ENCODE results near the gene DCLK1.

DCLK1 gene

GRCh38 chr13:35891507-35892441, 239.4 kb downstream of the DCLK1 start:
- no peak for DNase-seq

GRCh38 chr13:35889560-35889959, 241.6 kb downstream of the DCLK1 start:
- no peak for DNase-seq

GRCh38 chr13:35888981-35889380, 242.2 kb downstream of the DCLK1 start:
- no peak for DNase-seq

- peak; percentile 82 for DNase-seq
Measured at GRCh38 chr13:35888457-35888883, 242.7 kb downstream of the DCLK1 start.

DNA sequence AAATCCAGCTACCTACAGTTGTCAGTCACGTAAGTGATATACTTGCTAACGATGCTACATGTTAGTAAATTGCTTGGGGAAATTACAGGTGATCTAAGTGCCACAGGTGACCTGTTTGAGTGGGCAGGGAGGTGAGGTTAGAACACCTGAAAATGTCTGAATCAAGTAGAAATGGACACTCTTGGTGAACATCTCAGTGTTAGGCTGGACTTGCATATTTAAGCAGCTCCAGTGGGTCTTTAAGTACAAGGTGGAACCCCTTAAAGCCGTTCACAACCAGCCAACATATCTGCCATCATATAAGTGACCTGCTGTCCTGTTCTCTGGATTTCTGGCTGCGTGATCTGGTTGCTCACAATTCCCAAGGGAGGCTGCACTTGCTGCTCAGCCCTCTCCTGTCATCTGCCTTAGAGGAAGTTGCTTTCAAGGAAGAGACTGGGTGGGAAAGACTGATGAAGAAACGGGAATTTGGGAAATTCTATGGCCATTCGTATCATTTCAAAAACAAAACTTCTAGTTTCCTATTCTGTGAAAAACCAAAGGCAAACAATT, 244.0 kb downstream of the DCLK1 start:
- DNase-seq = no peak

DNA sequence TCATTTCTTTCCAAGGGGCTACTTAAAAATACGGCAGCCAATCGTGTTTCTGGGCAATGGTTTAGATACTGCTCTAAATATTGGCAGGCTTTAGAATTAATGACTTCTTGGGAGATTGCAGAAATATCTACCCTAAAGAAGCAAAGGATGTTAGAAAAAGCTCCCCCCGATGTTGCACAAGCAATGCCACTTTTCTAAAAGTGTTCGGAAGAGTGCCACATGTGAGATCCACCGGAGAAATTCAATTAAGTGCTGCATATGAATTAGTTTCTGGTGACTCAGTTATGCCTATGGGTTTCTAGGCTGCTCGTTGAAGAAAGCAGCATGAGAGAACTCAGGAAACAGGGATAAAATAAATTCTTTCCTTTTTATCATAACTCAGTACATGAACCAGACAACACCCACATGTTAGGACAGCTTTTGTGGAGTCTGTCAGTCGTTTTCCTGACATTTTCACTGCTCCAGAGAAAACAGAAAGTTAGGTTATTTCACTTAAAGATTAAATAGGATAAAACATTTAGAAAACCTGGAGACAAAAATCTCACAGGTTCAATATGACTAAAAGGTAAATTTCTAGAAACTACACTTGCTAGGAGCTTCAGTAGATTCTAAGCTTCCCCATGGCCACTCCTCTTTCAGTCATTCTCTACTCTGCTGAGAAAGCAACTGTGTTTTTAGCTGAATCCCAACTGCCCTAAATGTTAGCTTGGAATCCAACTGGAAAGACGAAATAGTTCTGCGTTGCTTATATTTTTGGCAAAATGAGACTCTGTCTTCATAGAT, 244.7 kb downstream of the DCLK1 start:
- no peak for DNase-seq

DNA sequence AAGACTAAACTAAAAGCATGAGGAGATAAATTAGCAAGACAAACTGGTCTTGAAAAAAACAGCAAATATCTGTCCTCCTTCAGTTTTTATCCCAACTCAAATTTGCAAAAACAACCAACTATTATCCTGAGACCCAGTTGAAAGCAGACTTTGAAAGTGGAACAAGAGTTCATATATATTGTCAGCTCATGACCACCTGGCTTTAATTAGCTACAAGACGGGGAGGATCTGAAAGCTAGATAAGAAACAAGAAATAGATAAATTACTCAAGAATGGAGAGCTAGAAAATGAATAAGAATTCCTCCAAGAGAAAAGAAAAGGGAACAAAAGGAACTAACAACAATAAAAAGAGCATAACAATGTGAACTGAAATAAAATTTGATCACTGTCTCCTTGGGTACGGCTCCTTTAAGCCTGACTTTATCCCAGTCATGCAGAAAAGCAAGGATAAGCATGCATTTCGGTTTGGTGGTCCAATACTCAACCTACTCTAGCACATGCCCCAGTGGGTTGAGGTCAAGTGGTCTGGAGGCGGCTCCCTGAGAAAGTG, 246.9 kb downstream of the DCLK1 start:
- no peak for DNase-seq

DNA sequence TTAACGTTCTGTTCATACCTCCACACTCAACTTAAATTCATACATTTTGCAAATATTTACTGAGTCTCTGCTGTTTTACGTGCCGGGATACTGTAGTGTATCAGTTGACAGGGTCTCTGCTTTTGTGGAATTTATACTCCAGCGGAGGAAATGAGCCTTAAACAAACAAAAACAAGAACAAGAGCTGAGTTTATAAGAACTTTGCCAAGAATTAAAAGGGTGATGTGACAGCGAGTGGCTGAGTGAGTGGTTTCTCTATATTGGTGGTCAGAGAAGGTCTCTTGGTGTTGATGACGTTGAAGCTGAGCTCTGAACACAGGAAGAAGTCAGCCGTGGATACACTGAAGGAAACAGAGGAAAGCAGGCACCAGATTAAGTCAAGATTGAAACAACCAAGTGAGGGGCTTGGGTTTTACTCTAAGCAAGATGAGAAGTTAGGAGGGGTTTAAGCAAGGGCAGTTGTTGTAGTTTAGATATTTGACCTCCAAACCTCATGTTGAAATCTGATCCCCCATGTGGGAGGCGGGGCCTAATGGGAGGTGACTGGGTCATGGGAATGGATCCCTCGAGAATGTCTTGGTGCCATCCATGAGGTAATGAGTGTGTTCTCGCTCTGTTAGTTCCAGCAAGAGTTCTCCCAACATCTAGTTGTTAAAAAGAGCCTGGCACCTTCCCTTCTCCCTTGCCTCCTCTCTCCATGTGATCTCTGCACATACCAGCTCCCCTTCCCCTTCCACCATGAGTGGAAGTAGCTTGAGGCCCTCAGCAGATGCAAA, 248.3 kb downstream of the DCLK1 start:
- DNase-seq = no peak

GRCh38 chr13:35881360-35881759, 249.8 kb downstream of the DCLK1 start:
- peak; percentile 65 for DNase-seq

GRCh38 chr13:35879111-35879510, 252.1 kb downstream of the DCLK1 start:
- DNase-seq = no peak

DNA sequence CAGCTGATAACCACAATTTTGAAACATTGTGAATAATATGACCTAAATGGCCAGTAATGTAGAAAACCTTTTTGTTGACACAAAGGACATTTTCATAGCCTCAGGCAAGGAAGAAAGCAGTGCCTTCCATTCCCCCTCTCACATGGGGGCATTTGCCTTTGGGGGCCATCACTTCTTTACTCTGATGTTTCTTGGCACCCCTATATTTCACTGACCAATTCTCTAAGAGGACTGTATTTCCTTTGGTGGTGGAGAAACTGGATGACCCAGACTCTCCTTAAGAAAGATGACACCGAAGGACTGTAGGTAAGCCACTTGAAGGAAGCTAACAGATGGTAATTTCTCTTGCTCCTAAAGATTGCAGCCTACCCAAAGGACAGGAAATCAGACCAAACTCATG, 254.6 kb downstream of the DCLK1 start:
- DNase-seq = no peak

GRCh38 chr13:35874704-35875103, 256.5 kb downstream of the DCLK1 start:
- DNase-seq = no peak

DNA sequence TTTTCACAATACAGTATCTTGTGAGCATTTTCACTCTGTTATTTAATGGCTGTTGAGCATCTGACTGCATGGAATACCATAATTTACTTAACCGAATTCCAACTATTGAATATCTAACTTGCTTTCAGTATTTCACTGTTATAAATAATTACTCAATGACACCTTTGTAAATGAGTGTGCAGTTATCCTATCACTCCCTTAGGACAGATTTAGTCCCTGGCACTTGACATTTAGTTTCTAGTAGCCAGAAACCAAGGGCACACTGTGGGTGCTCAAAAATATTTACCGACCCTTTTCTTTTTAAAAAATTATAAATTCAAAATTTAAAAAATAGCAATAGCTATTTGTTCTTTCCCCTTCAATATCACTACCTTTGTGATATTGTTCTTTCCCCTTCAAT, 258.8 kb downstream of the DCLK1 start:
- DNase-seq = no peak

- DNase-seq = no peak
Measured at GRCh38 chr13:35871561-35871960, 259.6 kb downstream of the DCLK1 start.

DNA sequence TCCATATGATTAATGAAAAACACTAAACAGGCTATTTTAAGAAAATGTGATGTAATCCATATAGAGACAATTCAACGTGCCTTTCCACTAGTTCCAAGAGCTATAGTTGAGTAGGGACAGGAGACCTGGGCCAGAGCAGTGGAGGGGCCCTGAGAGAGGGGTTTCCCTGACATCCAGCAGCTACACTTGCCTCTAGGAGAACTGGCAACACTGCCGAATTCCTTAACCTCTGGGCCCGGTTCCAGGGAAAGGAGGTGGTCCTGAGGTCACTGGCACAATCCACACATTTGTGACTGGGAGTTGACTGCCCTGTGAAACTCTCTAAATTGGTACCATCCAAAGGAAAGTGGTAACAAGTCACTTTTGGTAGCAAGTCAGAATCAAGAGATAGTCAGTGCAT, 264.4 kb downstream of the DCLK1 start:
- no peak for DNase-seq

- DNase-seq = no peak
Measured at GRCh38 chr13:35865341-35866240, 265.6 kb downstream of the DCLK1 start.

- no peak for DNase-seq
Measured at GRCh38 chr13:35860661-35861060, 270.5 kb downstream of the DCLK1 start.

- no peak for DNase-seq
Measured at GRCh38 chr13:35859981-35860380, 271.2 kb downstream of the DCLK1 start.

GRCh38 chr13:35858665-35859064, 272.5 kb downstream of the DCLK1 start:
- no peak for DNase-seq

DNA sequence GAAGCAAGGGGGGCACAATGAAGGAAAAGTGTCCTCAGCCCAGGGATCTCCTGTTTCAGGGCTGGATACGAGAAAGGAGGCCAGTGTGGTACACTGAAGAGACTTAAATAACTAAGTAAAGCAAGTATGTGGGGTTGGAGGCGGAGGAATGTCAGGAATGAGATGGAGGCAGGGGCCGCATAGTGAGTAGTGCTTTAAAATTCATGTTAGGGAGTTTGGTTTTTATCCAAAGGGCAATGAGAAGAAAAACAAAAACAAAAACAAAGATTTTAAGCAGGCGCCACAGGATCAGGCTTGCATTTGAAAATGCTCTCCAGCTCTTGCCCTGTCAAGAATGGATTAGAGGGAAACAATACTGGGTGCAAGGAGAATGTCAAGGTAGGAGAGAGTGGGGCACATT, 273.4 kb downstream of the DCLK1 start:
- no peak for DNase-seq

GRCh38 chr13:35856721-35857364, 274.3 kb downstream of the DCLK1 start:
- DNase-seq = no peak
